Measurements from ENCODE around the gene PLA2G2F. TPM values are rescaled to one million over a fixed set of nuclear protein-coding genes. Genes with fewer than 3 reads are reported as not detected.

Gene PLA2G2F
- total RNA-seq, 1 donor from 2014 or later, result not detected

- no peak for DNase-seq (ENCODE audit: extremely low read depth, low read depth, low spot score)
Measured at GRCh38 chr1:20141001-20141400, 1.9 kb downstream of the PLA2G2F start.

GRCh38 chr1:20141466-20141865 is 2.3 kb downstream of the PLA2G2F start:
- no peak for DNase-seq (ENCODE audit: extremely low read depth, low read depth, low spot score)

GRCh38 chr1:20142001-20142710 is 3.0 kb downstream of the PLA2G2F start:
- no peak for DNase-seq (ENCODE audit: extremely low read depth, low read depth, low spot score)

- no peak for DNase-seq (ENCODE audit: extremely low read depth, low read depth, low spot score)
Measured at GRCh38 chr1:20143318-20143717, 4.2 kb downstream of the PLA2G2F start.

- DNase-seq (ENCODE audit: extremely low read depth, low read depth, low spot score), result no peak
Measured at GRCh38 chr1:20143734-20144565, 4.8 kb downstream of the PLA2G2F start.

GRCh38 chr1:20147846-20148570 is 8.9 kb downstream of the PLA2G2F start:
- DNase-seq (ENCODE audit: extremely low read depth, low read depth, low spot score), result no peak

GRCh38 chr1:20148571-20149500 is 9.7 kb downstream of the PLA2G2F start:
- no peak for DNase-seq (ENCODE audit: extremely low read depth, low read depth, low spot score)

GRCh38 chr1:20149601-20150325 is 10.6 kb downstream of the PLA2G2F start:
- DNase-seq (ENCODE audit: extremely low read depth, low read depth, low spot score), result no peak

- no peak for DNase-seq (ENCODE audit: extremely low read depth, low read depth, low spot score)
Measured at GRCh38 chr1:20150326-20150705, 11.2 kb downstream of the PLA2G2F start.

GRCh38 chr1:20150969-20151368 is 11.8 kb downstream of the PLA2G2F start:
- DNase-seq (ENCODE audit: extremely low read depth, low read depth, low spot score), result no peak

GRCh38 chr1:20151906-20152598 is 12.9 kb downstream of the PLA2G2F start:
- DNase-seq (ENCODE audit: extremely low read depth, low read depth, low spot score), result no peak

GRCh38 chr1:20152599-20152930 is 13.4 kb downstream of the PLA2G2F start:
- no peak for DNase-seq (ENCODE audit: extremely low read depth, low read depth, low spot score)

- DNase-seq (ENCODE audit: extremely low read depth, low read depth, low spot score), result no peak
Measured at GRCh38 chr1:20153000-20153418, 13.9 kb downstream of the PLA2G2F start.

GRCh38 chr1:20154301-20154831 is 15.2 kb downstream of the PLA2G2F start:
- DNase-seq (ENCODE audit: extremely low read depth, low read depth, low spot score), result no peak

GRCh38 chr1:20158358-20159070 is 19.4 kb downstream of the PLA2G2F start:
- DNase-seq (ENCODE audit: extremely low read depth, low read depth, low spot score), result no peak

- no peak for DNase-seq (ENCODE audit: extremely low read depth, low read depth, low spot score)
Measured at GRCh38 chr1:20160034-20160433, 20.9 kb downstream of the PLA2G2F start.

GRCh38 chr1:20164694-20165202 is 25.6 kb downstream of the PLA2G2F start:
- no peak for DNase-seq (ENCODE audit: extremely low read depth, low read depth, low spot score)

GRCh38 chr1:20165522-20165951 is 26.4 kb downstream of the PLA2G2F start:
- DNase-seq (ENCODE audit: extremely low read depth, low read depth, low spot score), result no peak

Data from glomerular endothelial cell (primary cell).